Gastroesophageal sphincter (tissue), 3 donors: ENCODE results near the gene KCTD12.
"Not testable (repeated sequence)": the region's sequence is repeated elsewhere in the genome, so short reads cannot be mapped to it uniquely, and the experiment has no call there.

Source experiments
- CTCF ChIP-seq, 4 experiments: fragments of 200-600 bp in 2 of 4; fragments of 450-650 bp in 2 of 4; sonication (generic) in 1 of 4; IDR thresholded peaks; one replicate each; pipeline ENCODE4 v1.5.1; 2017 to 2019; ENCODE audit warnings: antibody characterized with exemption in 4 of 4, mild to moderate bottlenecking in 2 of 4, moderate library complexity in 2 of 4
- EP300 ChIP-seq: sonication (generic); formaldehyde crosslinking; IDR thresholded peaks from one replicate; pipeline ENCODE4 v1.6.1; 2017; ENCODE audit warnings: antibody characterized with exemption, mild to moderate bottlenecking

GRCh38 chr13:76899066-76899465 is 12.9 kb upstream of the KCTD12 start:
- not testable (repeated sequence) for TF ChIP-seq CTCF (IDR thresholded peaks at IDR 0.05); EP300
